ENCODE results near the gene ERC2.

The ERC2 gene

DNA sequence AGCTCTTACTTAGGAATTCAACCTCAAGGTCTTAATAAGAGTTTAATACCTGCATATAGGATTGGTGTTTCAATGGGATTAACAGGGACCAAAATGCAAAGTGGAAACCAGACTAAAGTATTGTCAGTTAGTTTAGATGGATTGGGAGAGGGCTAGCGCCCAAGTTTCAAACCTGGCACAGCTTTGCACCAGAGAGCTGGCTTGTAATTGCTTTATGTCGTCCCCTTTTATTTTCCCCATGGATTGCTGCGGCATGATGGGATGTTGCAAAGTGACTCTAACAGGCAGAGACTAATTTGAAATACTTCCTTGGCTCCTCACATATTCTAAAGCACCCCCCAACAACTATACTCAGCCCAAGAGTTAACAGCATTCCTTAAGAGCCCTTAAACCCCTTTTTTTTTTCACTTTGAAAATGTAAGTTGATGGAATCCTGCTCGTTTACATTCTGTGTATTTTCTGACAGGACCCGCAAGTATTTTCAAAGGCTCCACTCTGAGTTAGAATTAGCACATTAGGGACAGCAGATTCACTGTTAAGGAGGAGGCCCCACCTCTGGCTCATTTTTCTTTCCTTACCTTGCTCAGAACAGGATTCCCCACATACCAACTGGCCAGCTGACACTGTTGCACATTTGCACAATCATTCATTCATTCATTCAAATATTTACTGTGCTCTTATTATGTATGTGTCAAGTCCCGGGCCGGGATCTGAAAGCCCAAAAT lies 214.2 kb downstream of the ERC2 start:
- DNase-seq (ENCODE audit: low read depth): no peak

DNA sequence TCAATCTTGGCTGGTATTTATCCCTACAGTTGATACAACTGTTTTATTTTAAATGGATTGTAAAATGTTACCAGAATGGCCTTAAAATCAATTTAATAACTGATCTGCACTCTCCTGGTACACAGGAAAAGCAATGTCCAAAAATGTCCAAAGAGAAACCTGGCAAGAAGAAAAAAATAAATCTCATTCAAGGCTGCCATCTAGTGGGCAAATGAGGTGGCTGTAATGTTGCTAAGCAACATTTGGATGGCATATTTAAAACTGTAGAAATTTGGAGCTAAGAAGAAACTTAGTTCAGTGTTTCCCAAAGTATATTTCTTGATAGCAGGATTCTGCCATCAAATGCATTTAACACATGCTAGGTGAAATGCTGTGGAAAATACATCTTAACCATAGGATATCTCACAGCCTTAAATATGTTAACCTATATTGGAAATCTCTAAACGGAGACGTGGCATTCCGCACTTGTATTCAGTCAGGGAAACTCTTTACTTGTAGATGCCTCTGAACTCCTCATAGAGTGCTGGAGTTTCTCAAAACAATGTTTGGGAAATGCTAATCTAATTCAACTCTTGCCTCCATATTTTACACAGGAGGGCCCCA lies 216.8 kb downstream of the ERC2 start:
- DNase-seq (ENCODE audit: low read depth): peak; percentile 56

DNA sequence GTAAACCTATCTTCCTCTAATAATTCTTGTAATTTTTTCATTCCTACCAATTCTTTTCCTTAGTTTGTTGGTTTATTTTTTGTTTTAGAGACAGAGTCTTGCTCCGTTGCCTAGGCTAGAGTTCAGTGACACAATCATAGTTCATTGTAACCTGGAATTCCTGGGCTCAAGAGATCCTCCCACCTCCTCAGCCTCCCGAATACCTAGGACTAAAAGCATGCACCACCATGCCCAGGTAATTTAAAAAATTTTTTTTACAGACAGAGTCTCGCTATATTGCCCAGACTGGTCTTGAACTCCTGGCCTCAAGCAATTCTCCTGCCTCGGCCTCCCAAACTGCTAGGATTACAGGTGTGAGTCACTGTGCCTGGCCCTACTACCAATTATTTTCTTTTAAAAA lies 220.2 kb downstream of the ERC2 start:
- DNase-seq (ENCODE audit: low read depth): no peak

DNA sequence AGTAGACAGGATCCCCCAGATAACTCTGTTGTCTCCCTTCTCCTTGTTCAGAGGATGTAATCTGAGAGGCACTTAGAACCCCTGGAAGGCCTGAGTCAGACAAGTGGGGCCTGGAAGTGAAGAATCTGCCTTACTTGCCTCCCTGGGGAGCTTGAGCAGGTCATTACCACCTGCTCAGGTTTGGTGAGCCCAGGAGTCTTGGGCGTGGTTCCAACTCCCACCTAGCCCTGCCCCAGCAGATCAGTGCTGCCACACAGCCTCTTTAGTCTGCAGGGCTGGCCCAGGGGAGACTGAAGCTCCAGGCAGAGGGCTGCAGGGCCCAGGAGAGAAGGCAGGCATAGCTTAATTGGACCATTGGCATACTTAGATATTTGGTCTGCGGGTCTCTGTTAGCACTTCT lies 230.0 kb downstream of the ERC2 start:
- no peak for DNase-seq (ENCODE audit: low read depth)

DNA sequence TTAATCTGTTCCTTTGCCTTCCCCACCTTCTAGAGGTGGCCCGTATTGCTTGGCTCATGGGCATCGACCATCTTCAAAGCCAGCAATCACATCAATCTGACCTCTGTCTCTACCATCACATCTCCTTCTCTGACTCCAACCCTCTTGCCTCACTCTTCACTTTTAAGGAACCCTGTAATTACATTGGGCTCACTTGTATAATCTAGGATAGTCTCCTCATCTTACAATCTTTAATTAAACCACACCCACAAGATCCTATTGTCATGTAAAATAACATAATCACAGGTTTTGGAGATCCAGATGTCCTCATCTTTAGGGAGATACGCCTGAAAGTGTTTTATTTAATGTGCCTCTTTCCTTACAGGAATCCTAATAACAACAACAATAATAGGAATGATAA lies 234.5 kb downstream of the ERC2 start:
- no peak for DNase-seq (ENCODE audit: low read depth)

DNA sequence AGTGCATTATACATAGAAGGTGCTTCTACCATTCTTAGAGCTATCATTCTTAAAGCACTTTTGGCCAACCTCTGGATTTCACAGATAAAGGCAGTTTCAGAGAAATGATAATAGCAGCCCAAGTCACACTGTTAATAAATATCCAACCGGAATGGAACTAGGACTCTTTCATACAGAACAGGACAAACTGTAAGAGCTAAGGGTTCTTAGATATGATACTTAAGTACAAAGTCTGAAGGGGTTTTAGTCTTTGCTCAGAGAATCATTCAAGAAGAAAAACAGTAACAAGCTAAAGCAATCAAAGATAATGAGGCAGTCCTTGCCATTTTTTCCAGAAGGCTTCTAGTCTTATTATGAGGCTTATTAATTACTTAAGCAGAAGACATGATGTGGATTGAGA lies 239.0 kb downstream of the ERC2 start:
- no peak for DNase-seq (ENCODE audit: low read depth)

DNA sequence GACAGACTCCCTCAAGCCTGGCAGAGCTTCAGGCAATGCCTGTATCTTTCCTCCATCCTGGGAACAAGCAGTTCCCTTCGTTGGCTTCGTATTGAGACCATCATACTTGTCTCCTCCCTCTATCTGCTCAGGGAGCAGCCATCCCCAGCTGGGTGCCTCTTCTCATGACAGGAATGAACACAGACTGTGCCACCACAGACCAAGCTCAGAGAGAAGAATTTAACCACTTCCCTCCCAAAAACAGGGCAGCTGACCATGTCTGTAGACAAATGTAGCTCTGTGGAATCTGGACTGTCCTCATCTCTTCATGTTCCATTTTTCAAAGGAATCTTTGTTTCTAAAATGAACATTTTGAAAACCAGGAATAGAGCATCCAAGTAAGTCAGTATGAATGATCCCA lies 245.4 kb downstream of the ERC2 start:
- DNase-seq (ENCODE audit: low read depth): no peak

DNA sequence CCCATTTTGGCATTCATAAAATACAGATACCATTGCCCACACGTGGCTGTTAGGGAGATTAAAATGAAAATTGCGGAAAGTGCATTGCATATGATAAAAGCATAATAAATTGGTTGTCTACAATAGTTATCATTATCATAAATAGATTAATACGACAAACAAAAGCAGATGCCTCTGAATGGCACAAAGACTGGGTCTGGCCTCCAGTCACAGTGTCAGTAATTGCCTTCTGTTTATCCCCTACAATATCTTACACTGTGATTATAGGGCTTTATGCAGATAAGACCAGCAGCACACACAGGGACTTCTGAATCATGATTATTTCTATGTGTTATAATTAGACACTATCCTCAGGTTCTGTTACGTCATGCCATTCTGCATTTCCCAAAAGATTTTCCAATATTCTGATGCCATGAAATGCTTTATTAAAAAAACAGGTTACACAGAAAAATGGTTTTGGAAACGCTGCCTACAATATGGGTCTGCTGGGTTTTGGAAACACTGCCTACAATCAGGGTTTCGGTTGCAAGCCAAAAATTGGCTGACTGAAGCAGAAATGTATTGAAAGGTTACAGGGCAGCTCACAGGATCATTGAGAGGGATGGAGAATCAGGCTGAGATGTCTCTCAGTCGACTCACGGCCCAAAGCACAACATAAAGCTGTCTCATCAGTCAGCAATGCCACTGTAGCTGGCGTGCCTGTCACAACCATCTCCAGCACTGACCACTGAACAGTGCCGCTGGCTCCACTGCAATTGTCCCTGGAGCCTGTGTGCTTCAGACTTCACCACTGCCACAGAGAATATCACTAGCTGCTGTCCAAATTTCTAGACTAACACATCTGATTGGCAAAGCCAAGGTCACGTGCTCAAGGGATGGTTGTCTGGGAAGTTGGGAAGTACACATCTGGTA lies 248.1 kb downstream of the ERC2 start:
- no peak for DNase-seq (ENCODE audit: low read depth)

DNA sequence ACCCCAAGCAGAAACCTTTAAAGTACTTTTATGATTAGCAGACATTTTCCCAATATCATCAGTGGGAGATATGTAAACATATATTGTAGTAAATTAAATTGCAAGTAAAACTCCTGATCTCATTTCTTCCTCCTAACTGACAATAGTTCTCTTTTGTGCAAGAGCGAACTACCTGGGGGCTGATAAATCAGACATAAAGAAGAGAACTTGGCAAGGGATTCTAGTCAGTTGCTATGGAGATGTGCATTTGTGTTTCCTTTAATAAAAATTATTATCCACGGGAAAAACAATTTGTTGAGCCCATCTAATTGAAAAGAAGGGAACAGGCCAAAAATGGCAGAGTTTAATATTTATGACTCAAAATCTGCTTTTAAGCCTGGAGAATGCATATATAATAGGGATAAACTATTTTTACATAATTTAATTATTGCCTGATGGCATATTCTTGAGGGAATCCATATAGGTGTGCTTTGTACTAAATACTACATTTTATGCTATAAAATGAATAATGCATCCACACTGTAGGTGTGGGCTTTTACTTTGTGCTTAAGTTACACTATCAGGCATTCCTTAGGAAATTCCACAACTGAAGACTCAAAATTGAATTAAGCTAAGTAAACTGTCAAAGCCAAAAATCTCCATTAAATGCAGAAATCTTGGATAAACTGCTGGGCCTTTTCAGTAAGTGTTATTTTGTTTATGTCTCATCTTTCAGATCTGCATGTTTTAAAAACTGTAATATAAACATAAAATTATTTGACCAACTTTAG lies 258.1 kb downstream of the ERC2 start:
- DNase-seq (ENCODE audit: low read depth): no peak

DNA sequence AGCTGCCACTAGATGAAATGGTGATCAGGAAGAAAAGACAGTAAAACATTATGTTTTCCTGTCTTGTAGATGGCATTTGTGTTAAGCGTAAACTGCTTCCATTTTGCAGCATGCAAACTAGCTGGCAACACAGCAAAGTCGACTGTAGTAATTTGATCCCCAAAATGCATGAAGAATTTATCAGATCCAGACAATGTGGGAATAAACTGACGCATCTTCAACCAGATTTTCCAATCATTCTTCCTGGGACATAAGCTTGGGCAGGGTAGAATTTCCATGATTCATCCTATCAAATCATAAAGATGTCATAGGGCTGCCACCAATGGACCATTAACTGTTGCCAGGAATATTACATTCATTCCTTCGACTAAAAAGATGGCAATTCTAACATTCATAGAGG lies 260.3 kb downstream of the ERC2 start:
- no peak for DNase-seq (ENCODE audit: low read depth)

DNA sequence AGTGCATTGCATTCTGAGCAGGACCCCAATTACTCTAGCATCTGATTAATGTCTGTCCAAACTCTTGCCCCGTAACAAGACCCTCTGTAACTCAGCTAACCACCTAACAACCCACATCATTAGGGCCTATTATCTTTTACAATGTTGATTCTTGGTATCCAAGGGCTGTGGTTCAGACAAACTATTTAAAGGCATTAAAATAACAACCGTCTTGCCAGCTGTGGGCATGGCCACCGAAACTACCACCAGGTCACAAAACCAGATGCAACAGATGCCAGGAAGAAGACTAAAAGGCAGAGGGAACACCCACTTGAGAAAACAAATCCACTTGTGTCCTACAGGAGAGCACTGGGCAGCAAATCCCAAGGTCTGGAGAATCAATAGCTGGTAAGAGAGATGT lies 262.9 kb downstream of the ERC2 start:
- no peak for DNase-seq (ENCODE audit: low read depth)

DNA sequence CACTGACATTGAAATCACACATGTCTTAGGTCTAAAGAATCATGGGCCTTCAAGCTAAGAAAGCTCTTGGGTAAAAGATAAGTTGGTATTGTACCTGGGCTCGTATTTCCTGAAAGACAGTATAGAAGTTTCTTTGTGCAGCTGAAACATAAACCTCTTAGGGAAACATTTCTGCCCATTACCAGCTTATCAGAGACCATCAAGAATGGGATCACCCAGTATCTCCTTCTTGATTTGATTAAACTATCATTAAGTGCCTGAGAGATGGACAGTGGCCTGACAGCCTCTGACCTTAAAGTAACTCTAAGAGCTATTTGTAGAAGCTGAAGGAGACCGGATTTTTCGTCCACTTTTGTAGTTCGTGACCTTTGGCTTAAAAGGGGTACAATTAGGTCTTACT lies 265.3 kb downstream of the ERC2 start:
- DNase-seq (ENCODE audit: low read depth): no peak

DNA sequence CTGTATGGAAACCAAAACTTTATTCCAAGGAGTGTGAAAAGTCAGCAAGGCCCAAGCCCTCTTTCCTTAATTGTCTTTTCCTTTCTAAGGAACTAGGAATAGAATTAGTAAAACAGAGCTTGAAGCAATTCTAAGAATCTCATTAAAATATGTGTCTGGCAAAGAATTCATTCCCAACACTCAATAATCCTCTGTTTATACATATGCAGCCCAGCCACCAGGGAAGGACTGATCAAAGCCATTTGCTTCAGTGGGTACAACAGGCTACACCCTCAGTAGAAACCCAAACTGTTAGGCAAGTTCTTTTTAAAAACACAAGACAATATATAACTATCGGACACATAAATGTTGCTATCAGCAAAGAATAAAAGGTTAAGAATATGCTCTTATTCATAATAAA lies 266.9 kb downstream of the ERC2 start:
- no peak for DNase-seq (ENCODE audit: low read depth)

DNA sequence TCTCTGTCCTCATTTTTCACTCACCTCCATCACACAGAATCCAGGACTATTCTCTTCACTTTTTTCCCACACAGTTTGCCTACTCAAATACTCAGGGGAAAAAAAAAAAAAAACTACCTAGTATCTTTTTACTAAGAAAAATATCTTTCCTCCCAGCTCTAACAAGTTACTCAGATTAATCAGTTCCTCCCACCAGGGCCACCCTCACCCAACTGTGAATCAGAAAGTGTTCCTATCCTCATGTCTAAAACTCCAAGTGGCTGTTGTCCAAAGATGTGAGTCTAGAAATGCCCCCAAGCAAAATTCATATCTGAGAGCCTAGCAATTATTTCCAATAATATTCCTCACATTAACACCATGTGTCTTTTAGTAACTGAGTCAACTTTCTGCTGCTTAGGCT lies 268.0 kb downstream of the ERC2 start:
- DNase-seq (ENCODE audit: low read depth): no peak

DNA sequence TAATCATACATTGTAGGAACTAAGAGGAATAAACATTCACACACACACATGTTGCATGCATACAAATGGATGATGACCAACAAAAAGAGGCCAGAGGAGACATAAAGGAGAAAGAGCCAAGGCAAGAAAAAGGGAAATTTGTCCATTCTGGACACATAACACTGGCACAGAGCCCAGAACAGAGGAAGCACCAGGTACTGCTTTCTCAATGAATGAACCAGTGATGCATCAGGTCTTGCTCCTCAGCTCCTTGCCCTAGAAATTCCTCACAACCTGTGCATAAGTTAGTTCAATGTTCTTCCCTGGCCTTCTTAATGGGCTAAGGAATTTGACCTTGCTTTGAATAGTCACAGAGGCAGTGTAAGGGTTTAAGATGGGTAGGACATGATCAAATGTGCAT lies 270.3 kb downstream of the ERC2 start:
- DNase-seq (ENCODE audit: low read depth): no peak

DNA sequence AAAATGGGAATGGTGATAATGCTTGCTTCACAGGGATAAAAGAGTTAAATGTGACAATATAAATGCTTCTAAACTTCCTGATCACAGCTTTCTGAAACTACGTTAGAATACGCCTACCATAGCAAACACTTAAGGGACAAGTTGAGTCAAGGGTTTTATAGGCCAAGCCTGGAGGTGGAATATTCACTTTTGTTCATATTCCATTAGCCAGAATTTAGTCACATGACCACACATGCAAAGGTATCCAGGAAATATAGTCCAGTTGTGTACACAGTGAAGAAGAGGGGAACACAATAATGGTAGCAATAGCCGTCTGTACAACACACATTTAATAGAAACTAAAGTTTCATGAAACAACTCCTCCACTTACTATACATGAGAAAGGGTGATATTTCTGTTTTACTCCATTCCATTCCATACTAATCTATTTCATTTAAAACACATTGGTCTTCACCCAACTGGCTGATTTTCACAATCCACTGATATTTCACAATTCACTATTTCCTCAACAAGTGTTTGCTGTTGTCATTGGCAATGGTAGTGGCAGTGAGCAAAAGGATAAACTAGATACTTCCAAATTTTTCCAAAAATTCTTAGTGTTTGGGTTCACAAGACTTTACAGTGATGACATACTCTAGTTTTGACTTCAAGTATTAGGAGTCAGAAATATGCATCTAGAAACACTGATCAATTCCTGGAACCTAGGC lies 270.9 kb downstream of the ERC2 start:
- DNase-seq (ENCODE audit: low read depth): no peak

DNA sequence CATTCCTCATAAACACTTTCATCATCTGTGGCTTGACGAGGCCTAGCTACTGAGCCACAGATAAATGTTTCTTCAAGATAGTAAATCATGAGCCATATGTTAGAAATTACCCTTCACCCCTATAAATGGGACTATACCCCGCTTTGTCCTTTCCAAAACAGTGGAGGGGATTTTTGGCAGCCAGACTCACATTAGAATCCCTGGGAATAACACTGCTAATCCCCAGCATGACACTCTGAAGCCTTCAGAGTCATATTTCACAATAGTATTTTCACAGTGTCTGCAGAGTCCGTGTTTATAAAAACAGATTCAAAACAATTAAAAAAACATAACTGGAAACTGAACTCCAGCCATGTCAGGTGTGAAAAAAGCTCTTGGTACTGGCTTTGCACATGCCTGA lies 271.6 kb downstream of the ERC2 start:
- DNase-seq (ENCODE audit: low read depth): no peak

DNA sequence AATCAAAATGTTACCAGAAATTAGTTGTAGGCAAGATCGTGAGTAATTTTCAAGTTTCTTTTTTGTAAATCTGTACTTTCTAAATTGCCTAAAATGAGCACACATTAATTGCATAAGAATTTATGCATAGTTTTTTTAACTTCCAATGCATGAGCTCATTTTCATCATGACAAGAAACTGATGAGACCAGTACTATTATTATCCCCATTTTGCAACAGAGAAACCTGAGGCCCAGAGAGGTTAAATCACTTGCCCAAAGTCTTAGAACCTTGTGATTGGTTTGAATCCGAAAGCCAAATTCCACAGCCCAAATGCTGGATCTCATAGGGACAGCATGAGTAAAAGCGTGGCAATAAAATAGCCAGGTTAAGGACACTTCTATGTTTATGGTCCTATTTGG lies 274.7 kb downstream of the ERC2 start:
- no peak for DNase-seq (ENCODE audit: low read depth)

DNA sequence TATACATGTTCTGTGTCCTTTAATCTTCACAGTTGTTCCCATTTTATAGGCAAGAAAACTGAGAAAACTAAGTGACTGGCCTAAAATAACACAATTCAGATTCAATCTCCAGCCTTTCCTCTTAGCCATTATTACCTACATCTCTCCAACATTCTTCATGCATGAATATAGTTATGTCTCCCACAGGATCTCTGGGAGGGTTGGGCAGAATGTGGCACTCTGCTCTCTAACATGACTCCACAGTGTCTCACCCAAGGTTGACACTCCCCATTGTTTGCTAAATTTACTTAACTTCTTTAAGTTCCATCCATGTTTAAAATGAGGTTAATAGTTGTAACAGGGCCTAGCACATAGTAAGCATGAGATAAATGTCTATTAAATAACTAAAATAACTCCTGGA lies 276.3 kb downstream of the ERC2 start:
- no peak for DNase-seq (ENCODE audit: low read depth)

DNA sequence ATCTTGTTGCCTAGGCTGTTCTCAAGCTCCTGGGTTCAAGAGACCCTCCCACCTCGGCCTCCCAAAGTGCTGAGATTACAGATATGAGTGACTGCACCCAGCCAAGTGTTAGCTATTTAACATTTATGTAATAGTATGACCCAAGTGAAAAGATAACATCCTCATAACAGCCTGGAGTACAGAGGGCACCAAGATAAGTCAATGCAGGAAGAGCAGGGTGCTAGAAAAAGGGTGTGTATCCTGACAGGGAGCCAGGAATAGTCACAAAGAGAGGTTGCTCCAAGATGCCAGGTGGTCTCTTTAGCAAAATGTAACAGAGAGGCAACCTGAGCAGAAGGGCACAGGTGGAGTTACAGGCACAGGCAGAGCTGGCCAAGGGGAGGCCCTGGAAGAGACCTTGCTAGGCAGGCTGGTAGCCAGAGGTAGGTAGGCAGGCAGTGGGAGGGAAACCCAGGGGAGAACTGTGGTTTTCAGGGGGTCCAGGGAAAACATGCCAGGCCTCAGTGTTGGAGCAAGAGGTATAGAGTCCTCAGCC lies 277.4 kb downstream of the ERC2 start:
- no peak for DNase-seq (ENCODE audit: low read depth)

DNA sequence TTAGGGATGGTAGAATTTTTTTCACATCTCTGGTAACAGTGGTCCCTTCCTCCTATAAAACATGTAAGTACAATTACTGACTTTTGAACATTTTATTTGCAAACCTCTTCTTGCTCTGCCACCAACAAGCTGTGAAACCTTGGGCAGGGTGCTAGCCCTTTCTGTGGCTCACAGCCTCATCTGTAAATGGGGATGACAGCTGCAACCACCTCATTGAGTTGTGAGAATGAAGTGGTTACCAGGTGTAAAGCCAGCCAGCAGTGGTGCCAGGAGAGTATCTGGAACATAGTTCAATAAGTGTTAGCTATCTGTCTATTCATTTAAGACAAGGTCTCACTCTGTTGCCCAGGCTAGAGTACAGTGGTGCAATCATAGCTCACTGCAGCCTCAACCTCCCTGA lies 278.1 kb downstream of the ERC2 start:
- DNase-seq (ENCODE audit: low read depth): no peak

DNA sequence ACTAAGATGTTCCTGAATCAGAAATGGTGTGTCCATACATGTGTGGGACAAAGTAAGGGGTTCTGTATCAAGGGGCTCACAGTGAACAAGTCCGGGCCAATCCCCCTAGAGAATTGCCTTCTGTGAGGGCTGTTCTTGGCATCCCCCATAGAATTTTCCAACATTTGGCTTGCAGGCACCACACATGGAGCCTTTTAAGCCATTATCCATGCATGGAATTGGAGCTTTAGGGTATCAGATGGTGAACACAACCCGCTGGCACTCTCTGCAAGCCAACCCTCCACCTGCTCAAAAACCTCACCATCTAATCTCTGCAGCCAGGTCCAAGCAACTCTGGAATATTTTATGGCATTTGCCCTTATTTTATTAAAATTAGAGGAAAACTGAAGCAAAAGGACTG lies 278.7 kb downstream of the ERC2 start:
- no peak for DNase-seq (ENCODE audit: low read depth)
